RPMI7951 (cell line): ENCODE data around the gene VKORC1. TPM values are rescaled to one million over a fixed set of nuclear protein-coding genes. Genes with fewer than 3 reads are reported as not detected.

Experiments used
- DNase-seq: peaks from one replicate; pipeline ENCODE4 v3.0.0-alpha.2; 2012; ENCODE audit warnings: low read depth
- total RNA-seq: library from RNA; depleted of rRNA; stranded (reverse); fragments of >200 nt; shearing (Covaris generic); gene quantifications from 2 replicates; pipeline ENCODE4 v1.2.3, GENCODE V29; 2014; rRNA removed

VKORC1 gene
- total RNA-seq, 1 experiment from 2014 or later: 212 TPM

DNA sequence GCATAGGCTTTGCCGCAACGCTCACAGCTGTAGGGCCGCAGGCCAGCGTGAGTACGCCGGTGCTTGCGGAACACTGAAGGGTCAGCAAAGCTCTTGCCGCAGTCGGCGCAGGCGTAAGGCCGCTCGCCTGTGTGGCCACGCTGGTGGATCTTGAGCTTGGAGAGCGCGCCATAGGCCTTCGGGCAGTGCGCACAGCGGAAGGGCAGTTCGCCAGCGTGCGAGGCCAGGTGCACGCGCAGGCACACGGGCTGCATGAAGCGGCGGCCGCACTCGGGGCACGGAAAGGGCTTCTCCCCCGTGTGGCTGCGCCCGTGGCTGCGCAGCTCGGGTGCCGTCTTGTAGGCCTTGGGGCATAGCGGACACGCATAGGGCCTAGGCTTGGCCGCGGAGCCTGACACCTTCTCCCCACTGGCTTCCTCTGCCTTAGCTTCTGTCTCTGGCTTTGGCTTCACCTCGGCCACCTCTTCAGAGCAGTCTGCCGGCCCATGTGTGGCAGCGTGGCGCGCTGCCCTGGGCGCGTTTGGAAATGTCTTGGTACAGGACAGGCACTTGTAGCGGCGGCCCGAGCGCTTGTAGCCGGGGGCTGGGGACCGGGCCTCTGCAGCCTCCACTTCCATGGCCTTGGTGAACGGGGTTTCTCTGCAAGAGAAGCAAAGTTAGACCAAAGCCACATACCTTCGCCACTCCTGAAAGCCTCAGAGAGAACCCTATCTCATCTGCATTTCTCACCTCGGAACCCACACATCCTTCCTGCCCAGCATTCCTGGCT is 30.6 kb downstream of the VKORC1 start:
- DNase-seq: no peak

GRCh38 chr16:31063495-31063842 is 31.1 kb downstream of the VKORC1 start:
- no peak for DNase-seq

DNA sequence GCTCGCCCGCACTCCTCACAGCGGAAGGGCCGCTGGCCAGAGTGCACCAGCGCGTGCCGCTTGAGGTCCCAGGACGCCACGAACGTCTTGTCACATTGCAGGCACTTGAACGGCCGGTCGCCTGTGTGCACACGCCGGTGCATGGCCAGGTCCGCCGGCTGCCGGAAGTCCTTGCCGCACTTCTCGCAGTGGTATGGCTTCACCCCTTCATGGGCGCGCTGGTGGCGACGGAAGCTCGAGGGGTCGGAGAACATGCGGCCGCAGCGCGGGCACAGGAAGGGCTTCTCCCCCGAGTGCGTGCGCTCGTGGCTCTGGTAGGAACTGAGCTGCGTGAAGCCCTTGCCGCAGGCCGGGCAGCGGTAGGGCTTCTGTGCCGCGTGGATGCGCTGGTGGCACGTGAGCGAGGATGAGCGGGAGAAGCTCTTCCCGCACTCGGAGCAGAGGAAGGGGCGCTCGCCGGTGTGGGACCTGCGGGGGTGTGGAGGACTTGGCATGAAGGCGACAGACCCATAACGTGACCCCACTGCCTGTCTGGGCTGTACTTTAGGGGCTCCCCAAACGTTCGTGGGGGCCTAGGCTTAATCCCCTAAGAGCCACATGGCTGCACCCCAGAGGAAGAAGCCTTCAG is 32.7 kb downstream of the VKORC1 start:
- no peak for DNase-seq

GRCh38 chr16:31061126-31061812 is 33.3 kb downstream of the VKORC1 start:
- no peak for DNase-seq

DNA sequence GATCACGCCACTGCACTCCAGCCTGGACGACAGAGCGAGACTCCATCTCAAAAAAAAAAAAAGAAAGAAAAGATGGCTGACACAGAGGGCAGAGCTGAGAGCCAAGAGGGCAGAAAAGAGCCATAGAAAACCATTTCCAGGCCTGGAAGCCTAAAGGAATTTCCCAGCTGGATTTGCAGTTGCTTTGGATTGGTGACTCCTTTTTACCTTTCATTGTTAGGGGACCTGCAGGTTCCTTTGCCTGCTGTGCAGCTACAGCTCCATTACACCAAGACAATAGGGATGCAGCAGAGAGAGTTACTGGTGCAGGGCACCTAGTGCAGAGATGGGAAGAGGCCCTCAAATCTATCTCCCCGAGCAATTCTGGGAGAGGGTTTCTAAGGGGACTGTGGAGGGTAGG is 39.0 kb downstream of the VKORC1 start:
- no peak for DNase-seq

- DNase-seq: peak; percentile 96
Observed at GRCh38 chr16:31052114-31052513, 42.5 kb downstream of the VKORC1 start.

- peak; percentile 30 for DNase-seq
Observed at GRCh38 chr16:31050280-31051030, 44.1 kb downstream of the VKORC1 start.

GRCh38 chr16:31043898-31044481 is 50.6 kb downstream of the VKORC1 start:
- no peak for DNase-seq

- no peak for DNase-seq
Observed at GRCh38 chr16:31043352-31043751, 51.2 kb downstream of the VKORC1 start.

DNA sequence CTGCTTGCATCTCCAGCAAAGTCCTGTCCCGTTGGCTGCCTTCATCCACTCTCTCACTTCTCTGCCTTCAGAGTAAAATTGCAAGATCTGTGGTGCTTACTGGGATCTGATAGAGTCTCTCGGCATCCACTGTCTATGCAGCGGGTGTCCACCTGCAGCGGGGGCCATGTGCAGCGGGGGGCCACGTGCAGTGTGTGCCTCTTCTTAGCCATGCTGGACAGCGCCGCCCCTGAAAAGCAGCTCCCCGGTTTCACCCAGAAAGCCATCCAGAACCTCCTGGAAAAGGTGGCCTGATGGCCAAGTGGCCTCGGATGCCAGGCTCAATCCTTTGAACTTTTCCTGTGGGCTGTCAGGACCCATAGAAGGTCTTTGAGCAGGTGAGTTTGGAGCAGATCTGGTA is 51.7 kb downstream of the VKORC1 start:
- no peak for DNase-seq

Other genes with a start within 250 kb of the VKORC1 start
- gene BCL7C, start 200.7 kb downstream of the VKORC1 start, total RNA-seq: 40.5 and 42.2 TPM in 2 replicates
- gene CTF1, start 198.2 kb downstream of the VKORC1 start, total RNA-seq: 0.24 and 0.39 TPM in 2 replicates
- 3.7 and 8.1 TPM in 2 replicates for gene FBXL19, start 171.2 kb downstream of the VKORC1 start, total RNA-seq
- gene ORAI3, start 145.7 kb downstream of the VKORC1 start, total RNA-seq: 28.5 and 41.6 TPM in 2 replicates
- gene SETD1A, start 137.0 kb downstream of the VKORC1 start, total RNA-seq: 1.1 and 1.2 TPM in 2 replicates
- gene HSD3B7, start 109.6 kb downstream of the VKORC1 start, total RNA-seq: 10.9 and 16.3 TPM in 2 replicates
- 0.29 and 0.60 TPM in 2 replicates for gene STX1B, start 84.2 kb downstream of the VKORC1 start, total RNA-seq
- gene STX4, start 61.2 kb downstream of the VKORC1 start, total RNA-seq: 23.1 and 23.5 TPM in 2 replicates
- 3.6 and 6.2 TPM in 2 replicates for gene ZNF668, start 20.6 kb downstream of the VKORC1 start, total RNA-seq
- 4.3 and 6.7 TPM in 2 replicates for gene ZNF646, start 20.4 kb downstream of the VKORC1 start, total RNA-seq
- 0.60 and 1.3 TPM in 2 replicates for gene PRSS53, start 5.9 kb downstream of the VKORC1 start, total RNA-seq
- gene BCKDK, start 13.6 kb upstream of the VKORC1 start, total RNA-seq: 33.9 and 42.7 TPM in 2 replicates
- 25.5 and 31.0 TPM in 2 replicates for gene KAT8, start 22.9 kb upstream of the VKORC1 start, total RNA-seq
- gene PRSS8, start 40.9 kb upstream of the VKORC1 start, total RNA-seq: not detected in 2 replicates
- gene PRSS36, start 55.3 kb upstream of the VKORC1 start, total RNA-seq: 1.1 and 2.6 TPM in 2 replicates
- 15.3 and 19.0 TPM in 2 replicates for gene FUS, start 85.3 kb upstream of the VKORC1 start, total RNA-seq
- gene PYCARD, start 108.0 kb upstream of the VKORC1 start, total RNA-seq: 43.4 and 64.8 TPM in 2 replicates
- gene TRIM72, start 119.3 kb upstream of the VKORC1 start, total RNA-seq: not detected in 2 replicates
- gene PYDC1, start 122.3 kb upstream of the VKORC1 start, total RNA-seq: not detected in 2 replicates
- gene ITGAM, start 165.2 kb upstream of the VKORC1 start, total RNA-seq: not detected in 2 replicates